DND-41 (cell line): Measurements from ENCODE around the gene PLEKHS1.

ENCODE experiments used
- ATAC-seq: fragments of 200-7000 bp; cut with Tn5 transposase; 3 replicates; pipeline ENCODE4 v1.9.1; 2021; ENCODE audit warnings: low read depth; ENCODE audit not compliant: insufficient read depth
- DNase-seq: peaks from one replicate; pipeline ENCODE4 v3.0.0-alpha.2; 2020
- H2AFZ ChIP-seq: 2 replicates; pipeline ENCODE4 v1.6.0; 2012; ENCODE audit warnings: low read depth, low read length
- H3K27ac ChIP-seq: 2 replicates; pipeline ENCODE4 v1.5.1; 2012; ENCODE audit warnings: low read length, inconsistent platforms
- H3K27me3 ChIP-seq: fragments of 200-600 bp; sonication (generic); 2 replicates; pipeline ENCODE4 v1.6.0; 2012; ENCODE audit warnings: low read length, mild to moderate bottlenecking, inconsistent platforms; ENCODE audit not compliant: insufficient read depth, poor library complexity
- H3K36me3 ChIP-seq: 2 replicates; pipeline ENCODE4 v1.5.1; 2012; ENCODE audit warnings: low read length, inconsistent platforms; ENCODE audit not compliant: insufficient read depth
- H3K4me1 ChIP-seq: 2 replicates; pipeline ENCODE4 v1.5.1; 2012; ENCODE audit warnings: mild to moderate bottlenecking, low read length; ENCODE audit not compliant: insufficient read depth
- H3K4me2 ChIP-seq: 2 replicates; pipeline ENCODE4 v1.6.0; 2012; ENCODE audit warnings: mild to moderate bottlenecking, moderate library complexity, low read length, inconsistent platforms; ENCODE audit not compliant: insufficient read depth
- H3K4me3 ChIP-seq, 2 experiments: fragments of 200-600 bp in 1 of 2; shearing (Covaris generic) in 1 of 2; 2 replicates each; pipeline ENCODE4 v1.5.1; 2012 to 2016; ENCODE audit warnings: inconsistent platforms in 2 of 2, low read length in 2 of 2, mild to moderate bottlenecking in 2 of 2, low read depth in 1 of 2, moderate library complexity in 1 of 2
- H3K79me2 ChIP-seq: 2 replicates; pipeline ENCODE4 v1.6.0; 2012; ENCODE audit warnings: low read length, inconsistent platforms; ENCODE audit not compliant: insufficient read depth
- H3K9ac ChIP-seq: 2 replicates; pipeline ENCODE4 v1.6.0; 2012; ENCODE audit warnings: low read depth, mild to moderate bottlenecking, inconsistent platforms, low read length, moderate library complexity
- H3K9me3 ChIP-seq: 2 replicates; pipeline ENCODE4 v1.5.1; 2012; ENCODE audit warnings: low read length, moderate library complexity, mild to moderate bottlenecking, inconsistent platforms; ENCODE audit not compliant: insufficient read depth, severe bottlenecking
- H4K20me1 ChIP-seq: 2 replicates; pipeline ENCODE4 v1.6.0; 2012; ENCODE audit warnings: low read length; ENCODE audit not compliant: insufficient read depth
- EZH2 ChIP-seq: IDR thresholded peaks from 3 replicates; pipeline ENCODE4 v1.6.1; 2012; ENCODE audit warnings: borderline replicate concordance, low read depth, mild to moderate bottlenecking, moderate library complexity, low read length, inconsistent platforms; ENCODE audit not compliant: severe bottlenecking
- TF ChIP-seq, protein P1 (sequence below): IDR thresholded peaks from 2 replicates; pipeline ENCODE4 v1.5.1; 2012; ENCODE audit warnings: borderline replicate concordance, low read length, moderate library complexity, mild to moderate bottlenecking; ENCODE audit not compliant: poor library complexity, severe bottlenecking; ENCODE audit errors: extremely low read depth

Gene PLEKHS1

DNA sequence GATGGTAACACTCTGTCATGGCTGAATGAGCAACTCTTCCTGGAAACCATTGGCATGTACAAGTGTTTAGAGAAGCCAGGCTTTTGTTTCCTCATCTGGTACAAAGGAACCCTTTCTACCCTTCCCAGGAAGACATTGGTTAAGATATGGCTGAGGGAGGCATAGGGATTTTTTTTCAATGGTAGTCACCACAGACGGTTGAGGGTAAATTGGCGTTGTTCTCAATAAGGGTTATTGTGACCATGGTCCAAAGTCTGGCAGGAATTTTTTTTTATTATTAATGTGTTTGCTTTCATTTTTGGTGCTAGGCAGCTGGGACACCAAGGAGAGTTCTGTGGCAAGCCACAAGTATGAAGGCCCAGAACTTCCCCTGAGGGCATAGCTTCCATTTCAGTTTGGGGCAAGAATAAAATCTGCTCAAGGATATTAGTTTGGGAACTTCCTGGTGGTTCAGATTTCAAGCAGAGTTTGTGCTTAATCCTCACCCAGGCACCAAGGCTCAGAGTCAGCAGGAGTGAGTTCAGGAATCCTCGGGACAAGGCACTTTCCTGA lies at the start of gene PLEKHS1:
TSS of gene PLEKHS1 (plus strand) at position 502 of the 552 bp plus-strand sequence. CDS start 3,596 bp downstream, outside the sequence.
- no peaks in the 10 kb centered on the region for H3K4me1 ChIP-seq
- H4K20me1 ChIP-seq, result no peaks in the 10 kb centered on the region
- no peak within 1 kb of the TSS for H2AFZ ChIP-seq
- ATAC-seq, result no peak
- H3K27me3 ChIP-seq, result peaks cover 15% of the 10 kb centered on the region
- TF ChIP-seq EZH2, result no peak
- TF ChIP-seq, protein P1, sequence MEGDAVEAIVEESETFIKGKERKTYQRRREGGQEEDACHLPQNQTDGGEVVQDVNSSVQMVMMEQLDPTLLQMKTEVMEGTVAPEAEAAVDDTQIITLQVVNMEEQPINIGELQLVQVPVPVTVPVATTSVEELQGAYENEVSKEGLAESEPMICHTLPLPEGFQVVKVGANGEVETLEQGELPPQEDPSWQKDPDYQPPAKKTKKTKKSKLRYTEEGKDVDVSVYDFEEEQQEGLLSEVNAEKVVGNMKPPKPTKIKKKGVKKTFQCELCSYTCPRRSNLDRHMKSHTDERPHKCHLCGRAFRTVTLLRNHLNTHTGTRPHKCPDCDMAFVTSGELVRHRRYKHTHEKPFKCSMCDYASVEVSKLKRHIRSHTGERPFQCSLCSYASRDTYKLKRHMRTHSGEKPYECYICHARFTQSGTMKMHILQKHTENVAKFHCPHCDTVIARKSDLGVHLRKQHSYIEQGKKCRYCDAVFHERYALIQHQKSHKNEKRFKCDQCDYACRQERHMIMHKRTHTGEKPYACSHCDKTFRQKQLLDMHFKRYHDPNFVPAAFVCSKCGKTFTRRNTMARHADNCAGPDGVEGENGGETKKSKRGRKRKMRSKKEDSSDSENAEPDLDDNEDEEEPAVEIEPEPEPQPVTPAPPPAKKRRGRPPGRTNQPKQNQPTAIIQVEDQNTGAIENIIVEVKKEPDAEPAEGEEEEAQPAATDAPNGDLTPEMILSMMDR, result no peak
- H3K27ac ChIP-seq, result no peak within 1 kb of the TSS
- no peak within 1 kb of the TSS for H3K4me3 ChIP-seq
- H3K36me3 ChIP-seq, result no peaks in the 10 kb centered on the region
- no peaks in the 10 kb centered on the region for H3K9me3 ChIP-seq
- H3K9ac ChIP-seq, result no peak within 1 kb of the TSS
- no peaks in the 10 kb centered on the region for H3K79me2 ChIP-seq
- no peak for DNase-seq
- H3K4me2 ChIP-seq, result no peak within 1 kb of the TSS

DNA sequence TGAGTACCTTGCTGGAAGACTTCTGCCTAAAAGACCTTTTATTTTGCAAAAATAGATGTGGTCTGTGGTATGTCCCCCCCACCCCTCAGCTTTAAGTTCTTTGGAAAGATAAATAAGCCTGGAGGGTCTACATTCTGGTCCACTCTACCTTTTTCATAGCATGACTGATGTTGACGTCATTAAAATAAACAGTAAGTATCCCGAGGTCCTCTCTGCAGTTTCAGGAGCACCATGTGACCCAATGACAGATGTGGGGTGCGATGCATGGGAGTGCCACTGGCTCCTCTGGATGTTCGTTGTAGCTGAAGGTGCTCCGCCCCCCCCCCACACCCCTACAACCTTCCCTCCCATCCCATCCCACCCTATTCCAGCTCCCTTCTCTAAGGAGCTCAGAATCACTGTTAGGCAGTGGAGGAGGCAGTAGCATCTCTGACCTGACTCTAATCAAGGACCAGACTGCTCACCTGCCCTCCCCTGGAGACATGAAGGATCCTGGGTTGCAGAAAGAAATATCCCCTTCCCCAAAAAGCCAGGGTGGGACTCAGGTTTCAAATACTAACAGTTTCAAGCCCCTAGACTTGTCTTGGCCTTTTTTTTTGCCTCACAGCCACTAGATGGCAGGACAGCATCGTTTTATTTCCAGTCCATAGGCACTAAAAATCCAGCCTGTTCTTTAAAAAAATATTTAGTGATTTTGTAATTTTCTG lies 46.7 kb upstream of the PLEKHS1 start:
- Histone ChIP-seq H3K36me3 (peaks cover 33% of the 10 kb centered on the region), H3K9ac (no peak overlapping the region), H3K27me3 (no peaks in the 10 kb centered on the region), H3K4me2 (no peak overlapping the region), H2AFZ (no peak overlapping the region), H3K4me1 (no peaks in the 10 kb centered on the region), H3K9me3 (no peaks in the 10 kb centered on the region), H3K27ac (no peak overlapping the region), H3K4me3 (no peak overlapping the region), H4K20me1 (peaks cover 19% of the 10 kb centered on the region), H3K79me2 (peaks cover 11% of the 10 kb centered on the region)
- ATAC-seq (peak; percentile 82), DNase-seq (peak; percentile 32)
- TF ChIP-seq, protein P1, result peak; percentile 76
- TF ChIP-seq EZH2, result no peak

DNA sequence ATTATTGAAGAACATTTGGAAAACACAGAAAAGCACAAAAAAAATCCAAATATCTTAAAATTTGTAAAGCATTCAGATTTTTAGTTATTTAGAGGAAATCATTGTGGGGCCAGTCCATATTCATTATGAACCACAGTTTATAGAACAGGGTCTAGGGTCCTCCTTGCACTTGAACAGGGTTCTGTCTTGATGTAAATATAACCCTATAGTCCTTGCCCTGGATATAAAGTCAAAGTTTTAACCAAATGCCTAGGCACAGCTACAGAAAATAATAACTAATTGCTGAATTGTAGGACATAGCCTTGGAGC lies 46.2 kb upstream of the PLEKHS1 start:
- H3K4me1 ChIP-seq, result no peaks in the 10 kb centered on the region
- H3K79me2 ChIP-seq, result peaks cover 11% of the 10 kb centered on the region
- no peak overlapping the region for H2AFZ ChIP-seq
- no peak overlapping the region for H3K4me2 ChIP-seq
- H3K9me3 ChIP-seq, result no peaks in the 10 kb centered on the region
- no peaks in the 10 kb centered on the region for H3K27me3 ChIP-seq
- TF ChIP-seq, protein P1, result no peak
- TF ChIP-seq EZH2, result no peak
- no peak for DNase-seq
- H3K36me3 ChIP-seq, result peaks cover 28% of the 10 kb centered on the region
- H3K27ac ChIP-seq, result no peak overlapping the region
- H4K20me1 ChIP-seq, result peaks cover 19% of the 10 kb centered on the region
- H3K4me3 ChIP-seq, result no peak overlapping the region
- H3K9ac ChIP-seq, result no peak overlapping the region
- ATAC-seq, result no peak
